Measurements from ENCODE around the gene PTPRK.

- TF ChIP-seq CTCF (IDR thresholded peaks at IDR 0.05) (no peak), EZH2 (IDR thresholded peaks at IDR 0.05; ENCODE audit: borderline replicate concordance, insufficient read depth, low read depth, low read length, poor library complexity, severe bottlenecking) (no peak)
These were observed 240.3 kb downstream of the PTPRK start for GRCh38 chr6:128280066-128280465.
